Thymus (tissue), 11 donors: ENCODE measurements around the gene DOCK4. TPM values are rescaled to one million over a fixed set of nuclear protein-coding genes. Genes with fewer than 3 reads are reported as not detected.

ENCODE experiments used
- DNase-seq, 9 donors: peaks; one replicate each; pipeline ENCODE4 v3.0.0-alpha.2; 2013; ENCODE audit warnings: low spot score in 9 of 9, low read depth in 6 of 9, missing footprints in 1 of 9
- H3K27ac ChIP-seq, 2 donors: one replicate each; pipeline ENCODE4 v1.5.1; 2013; ENCODE audit warnings: control low read depth in 1 of 2, low read depth in 1 of 2, low read length in 1 of 2, mild to moderate bottlenecking in 1 of 2, moderate library complexity in 1 of 2
- H3K27me3 ChIP-seq, 2 donors: one replicate each; pipeline ENCODE4 v1.5.1; 2013; ENCODE audit warnings: low read length in 1 of 2; ENCODE audit not compliant: control insufficient read depth in 2 of 2, insufficient read depth in 1 of 2
- H3K36me3 ChIP-seq, 2 donors: one replicate each; pipeline ENCODE4 v1.5.1; 2013; ENCODE audit warnings: low read length in 1 of 2, mild to moderate bottlenecking in 1 of 2, moderate library complexity in 1 of 2; ENCODE audit not compliant: control insufficient read depth in 2 of 2, insufficient read depth in 2 of 2
- H3K4me1 ChIP-seq, 2 donors: one replicate each; pipeline ENCODE4 v1.5.1; 2013; ENCODE audit warnings: low read length in 2 of 2; ENCODE audit not compliant: control insufficient read depth in 2 of 2, insufficient read depth in 2 of 2
- H3K4me3 ChIP-seq, 2 donors: one replicate each; pipeline ENCODE4 v1.5.1; 2013; ENCODE audit warnings: low read length in 2 of 2, control low read depth in 1 of 2, mild to moderate bottlenecking in 1 of 2
- H3K9me3 ChIP-seq, 2 donors: one replicate each; pipeline ENCODE4 v1.5.1; 2013; ENCODE audit warnings: low read length in 1 of 2, mild to moderate bottlenecking in 1 of 2; ENCODE audit not compliant: control insufficient read depth in 2 of 2, insufficient read depth in 1 of 2
- WGBS: extraction: QIAGEN DNeasy Blood & Tissue Kit; methylation state at CpG from one replicate; pipeline ENCODE4 v1.1.7; 2013; 5-methylcytosine and 5-hydroxymethylcytosine counted together
- polyA plus RNA-seq: library from polyadenylated mRNA; stranded (reverse); fragments of 200-250 nt; gene quantifications from one replicate; pipeline ENCODE4 v1.2.3, GENCODE V29; 2013
- total RNA-seq: library from RNA; stranded (reverse); fragments of 120-200 nt; gene quantifications from one replicate; pipeline ENCODE4 v1.2.4, GENCODE V29; 2013
- donor health status: healthy.

Gene DOCK4
- total and polyA plus RNA-seq, 2 donors, result 3.5 to 4.7 TPM

- Histone ChIP-seq H3K36me3 (no peaks in the 10 kb centered on the region), H3K27me3 (no peaks in the 10 kb centered on the region), H3K9me3 (no peaks in the 10 kb centered on the region), H3K4me1 (no peaks in the 10 kb centered on the region), H3K27ac (no peak overlapping the region), H3K4me3 (no peak overlapping the region)
- 97% methylated on average over 5 of the region's 5 CpGs for WGBS
- DNase-seq, result no peak
Observed at GRCh38 chr7:111954056-111954455, 252.1 kb downstream of the DOCK4 start.

- Histone ChIP-seq H3K27me3 (no peaks in the 10 kb centered on the region), H3K9me3 (no peaks in the 10 kb centered on the region), H3K4me3 (no peak overlapping the region), H3K36me3 (no peaks in the 10 kb centered on the region), H3K4me1 (no peaks in the 10 kb centered on the region), H3K27ac (no peak overlapping the region)
- DNase-seq, result no peak
- 2% methylated on average over 1 of the region's 1 CpG for WGBS
Observed at GRCh38 chr7:111953611-111954010, 252.6 kb downstream of the DOCK4 start.

DNA sequence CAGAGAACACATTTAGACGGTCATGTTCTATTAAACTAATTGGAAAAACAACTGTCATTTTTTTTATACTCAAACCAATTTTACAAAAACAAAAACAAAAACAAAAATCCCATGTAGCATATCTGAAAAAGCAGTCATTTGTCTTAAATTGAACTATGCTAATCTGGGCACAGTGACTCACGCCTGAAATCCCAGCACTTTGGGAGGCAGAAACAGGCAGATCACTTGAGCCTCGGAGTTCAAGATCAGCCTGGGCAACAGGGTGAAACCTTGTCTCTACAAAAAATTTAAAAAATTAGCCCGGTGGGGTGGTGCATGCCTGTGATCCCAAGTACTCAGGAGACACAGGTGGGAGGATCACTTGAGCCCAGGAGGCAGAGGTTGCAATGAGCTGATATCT is 253.4 kb downstream of the DOCK4 start:
- Histone ChIP-seq H3K4me3 (no peak overlapping the region), H3K36me3 (no peaks in the 10 kb centered on the region), H3K27ac (no peak overlapping the region), H3K27me3 (no peaks in the 10 kb centered on the region), H3K4me1 (no peaks in the 10 kb centered on the region), H3K9me3 (no peaks in the 10 kb centered on the region)
- no peak for DNase-seq
- WGBS, result 94% methylated on average over 4 of the region's 4 CpGs

- no peak overlapping the region for H3K4me3 ChIP-seq
- no peaks in the 10 kb centered on the region for H3K9me3 ChIP-seq
- H3K27me3 ChIP-seq, result no peaks in the 10 kb centered on the region
- no peak for DNase-seq
- H3K27ac ChIP-seq, result no peak overlapping the region
- H3K4me1 ChIP-seq, result no peaks in the 10 kb centered on the region
- no peaks in the 10 kb centered on the region for H3K36me3 ChIP-seq
Observed at GRCh38 chr7:111951052-111951451, 255.1 kb downstream of the DOCK4 start.

DNA sequence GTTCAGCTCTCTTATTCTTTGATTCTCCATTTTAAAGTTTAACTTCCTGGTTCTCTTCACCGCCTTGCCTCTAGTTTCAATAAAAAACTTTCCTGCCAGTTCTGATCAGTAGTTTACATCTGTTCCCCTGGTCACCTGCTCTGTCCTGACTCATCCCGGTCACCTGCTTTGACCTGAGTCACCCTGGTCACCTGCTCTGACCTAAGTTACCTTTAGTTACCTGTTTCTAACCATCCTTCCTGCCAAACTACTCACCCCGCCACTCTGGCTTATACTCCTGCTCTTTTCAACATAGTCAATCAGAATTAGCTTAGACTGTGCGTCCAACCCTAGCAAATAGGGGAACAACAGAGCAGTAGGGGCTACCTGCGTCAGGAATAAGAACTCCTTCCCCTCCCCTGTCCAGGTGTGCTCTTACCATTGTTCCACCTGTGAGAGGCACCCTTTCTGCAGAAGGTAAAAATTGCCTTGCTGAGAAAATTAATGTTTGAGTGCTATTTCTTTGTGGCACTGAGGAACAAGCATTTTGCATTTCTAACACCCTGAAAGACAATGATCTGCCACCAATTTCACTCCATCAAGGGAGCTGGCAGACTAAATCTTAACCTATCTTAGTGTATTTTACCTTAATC is 263.6 kb downstream of the DOCK4 start:
- Histone ChIP-seq H3K36me3 (no peaks in the 10 kb centered on the region), H3K9me3 (peaks cover 3 to 9% of the 10 kb centered on the region in 2 donors), H3K4me1 (no peaks in the 10 kb centered on the region), H3K4me3 (no peak overlapping the region), H3K27ac (no peak overlapping the region), H3K27me3 (no peaks in the 10 kb centered on the region)
- no peak for DNase-seq
- 93% methylated on average over 5 of the region's 5 CpGs for WGBS

- WGBS, result 95% methylated on average over 1 of the region's 1 CpG
- H3K27ac ChIP-seq, result no peak overlapping the region
- no peaks in the 10 kb centered on the region for H3K4me1 ChIP-seq
- no peaks in the 10 kb centered on the region for H3K36me3 ChIP-seq
- DNase-seq, result no peak
- H3K27me3 ChIP-seq, result no peaks in the 10 kb centered on the region
- H3K4me3 ChIP-seq, result no peak overlapping the region
- no peaks in the 10 kb centered on the region for H3K9me3 ChIP-seq
Observed at GRCh38 chr7:111937163-111937562, 269.0 kb downstream of the DOCK4 start.

DNA sequence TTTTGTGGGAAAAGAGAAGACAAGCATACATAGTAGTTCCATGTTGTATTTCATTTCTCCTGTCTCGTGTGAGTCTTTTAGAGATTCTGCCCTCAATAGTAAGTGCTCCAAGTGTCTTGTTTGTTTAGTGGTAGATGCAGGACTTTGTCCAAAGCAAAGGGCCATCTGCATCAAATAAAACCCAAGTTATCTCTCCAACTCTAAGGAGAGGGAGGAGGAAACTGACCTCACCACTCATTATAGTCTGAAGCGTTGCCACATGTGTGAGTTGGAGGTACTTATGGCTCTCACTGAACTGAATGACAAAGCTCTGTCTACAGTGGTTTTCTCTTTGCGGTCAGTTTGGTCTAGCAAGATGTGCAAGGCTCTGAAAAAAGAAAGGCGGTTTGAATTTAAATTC is 272.6 kb downstream of the DOCK4 start:
- Histone ChIP-seq H3K27me3 (no peaks in the 10 kb centered on the region), H3K9me3 (no peaks in the 10 kb centered on the region), H3K4me3 (no peak overlapping the region), H3K27ac (no peak overlapping the region), H3K4me1 (no peaks in the 10 kb centered on the region), H3K36me3 (no peaks in the 10 kb centered on the region)
- WGBS, result 98% methylated on average over 4 of the region's 4 CpGs
- no peak for DNase-seq

DNA sequence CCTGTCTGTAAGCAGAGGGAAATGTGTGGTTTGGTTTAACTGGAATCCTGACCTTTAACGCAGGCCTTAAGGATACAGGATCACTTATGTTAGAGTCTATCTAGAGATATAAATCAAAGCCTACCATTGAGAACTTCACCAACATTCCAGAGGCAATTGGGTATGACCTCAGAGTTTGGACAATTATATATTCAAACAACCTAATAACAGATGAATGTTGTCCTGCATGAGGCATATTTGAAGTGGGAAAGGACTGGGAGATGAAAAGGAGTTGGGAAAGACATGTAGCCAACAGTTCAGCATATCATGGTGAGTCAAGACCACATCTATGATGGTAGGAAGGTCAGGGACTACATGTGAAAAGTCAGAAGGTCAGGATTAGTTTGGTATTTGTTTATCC is 274.2 kb downstream of the DOCK4 start:
- H3K27me3 ChIP-seq, result no peaks in the 10 kb centered on the region
- no peaks in the 10 kb centered on the region for H3K36me3 ChIP-seq
- no peak overlapping the region for H3K27ac ChIP-seq
- no peaks in the 10 kb centered on the region for H3K4me1 ChIP-seq
- WGBS, result 99% methylated on average over 1 of the region's 1 CpG
- no peak overlapping the region for H3K4me3 ChIP-seq
- H3K9me3 ChIP-seq, result no peaks in the 10 kb centered on the region
- DNase-seq, result no peak

- 95% methylated on average over 3 of the region's 3 CpGs for WGBS
- no peaks in the 10 kb centered on the region for H3K36me3 ChIP-seq
Observed at GRCh38 chr7:111931016-111931517, 275.1 kb downstream of the DOCK4 start.

More at GRCh38 chr7:111931016-111931517, 275.1 kb downstream of the DOCK4 start:
- no peaks in the 10 kb centered on the region for H3K9me3 ChIP-seq
- DNase-seq, result no peak
- no peaks in the 10 kb centered on the region for H3K4me1 ChIP-seq
- H3K4me3 ChIP-seq, result no peak overlapping the region
- no peaks in the 10 kb centered on the region for H3K27me3 ChIP-seq
- H3K27ac ChIP-seq, result no peak overlapping the region
